Measurements from ENCODE around the gene KRTAP9-2.

KRTAP9-2 gene

DNA sequence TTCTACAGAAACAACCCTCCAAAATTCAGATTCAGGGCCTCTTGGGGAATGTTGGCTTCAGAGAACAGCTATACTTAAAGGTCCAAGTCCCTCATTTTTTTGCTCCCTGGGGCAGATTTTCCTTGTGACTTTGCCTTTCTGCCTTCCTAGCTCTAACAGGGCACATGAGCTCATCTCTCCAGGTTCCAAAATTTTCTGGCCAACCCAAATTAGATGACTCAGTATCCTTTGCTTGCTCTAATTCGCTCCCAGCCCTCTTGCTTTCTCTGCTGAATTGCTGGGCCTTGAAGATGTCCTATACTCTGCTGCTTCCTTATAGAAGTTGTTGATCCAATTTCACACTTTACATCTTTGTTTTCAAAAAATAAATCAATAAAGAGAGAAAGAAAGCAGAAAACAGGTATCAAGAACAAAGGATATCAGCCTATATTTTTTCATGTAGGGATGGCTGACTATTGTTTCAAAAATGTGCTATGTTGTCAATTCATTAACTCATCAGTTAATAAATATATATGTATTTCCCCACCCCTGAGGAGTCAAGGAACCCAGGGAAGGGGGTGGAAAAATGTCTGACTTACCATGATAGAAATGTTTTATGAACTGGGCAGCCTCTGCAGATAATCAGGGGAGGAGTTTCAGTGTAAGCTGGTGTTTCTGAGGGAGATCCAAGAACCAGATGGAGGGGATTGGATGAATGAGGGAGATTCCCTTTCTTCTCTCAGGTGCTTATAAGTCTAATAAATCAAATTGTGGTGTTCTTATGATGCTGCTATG lies 47.4 kb upstream of the KRTAP9-2 start:
- POLR2A ChIA-PET = interaction anchor here (0.5 kb wide), 1 partner anchor 34 kb away, joined by 3 read pairs; no protein-coding TSS in a partner anchor
- no peaks in the 10 kb centered on the region for H3K36me3 ChIP-seq (ENCODE audit: control insufficient read depth in 2 of 2, insufficient read depth in 1 of 2, low read length in 2 of 2)
- H3K4me1 ChIP-seq (ENCODE audit: control insufficient read depth, insufficient read depth, low read length) = no peaks in the 10 kb centered on the region
- no peaks in the 10 kb centered on the region for H3K9me3 ChIP-seq (ENCODE audit: control insufficient read depth, insufficient read depth, low read depth, low read length)
- TF ChIP-seq ZNF549 (tag by site-specific recombination; IDR thresholded peaks at IDR 0.05) = peak; percentile 66
- TF ChIP-seq, protein P1, sequence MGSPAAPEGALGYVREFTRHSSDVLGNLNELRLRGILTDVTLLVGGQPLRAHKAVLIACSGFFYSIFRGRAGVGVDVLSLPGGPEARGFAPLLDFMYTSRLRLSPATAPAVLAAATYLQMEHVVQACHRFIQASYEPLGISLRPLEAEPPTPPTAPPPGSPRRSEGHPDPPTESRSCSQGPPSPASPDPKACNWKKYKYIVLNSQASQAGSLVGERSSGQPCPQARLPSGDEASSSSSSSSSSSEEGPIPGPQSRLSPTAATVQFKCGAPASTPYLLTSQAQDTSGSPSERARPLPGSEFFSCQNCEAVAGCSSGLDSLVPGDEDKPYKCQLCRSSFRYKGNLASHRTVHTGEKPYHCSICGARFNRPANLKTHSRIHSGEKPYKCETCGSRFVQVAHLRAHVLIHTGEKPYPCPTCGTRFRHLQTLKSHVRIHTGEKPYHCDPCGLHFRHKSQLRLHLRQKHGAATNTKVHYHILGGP (tag by site-specific recombination; IDR thresholded peaks at IDR 0.05) = no peak
- no peak overlapping the region for H3K4me3 ChIP-seq (ENCODE audit: low read depth, low read length)
- CTCF ChIA-PET = interaction anchor here (0.7 to 1.4 kb wide), 3 partner anchors 10 to 227 kb away, joined by 3 to 5 read pairs (median 4); no protein-coding TSS in a partner anchor
- no peak overlapping the region for H3K27ac ChIP-seq (ENCODE audit: extremely low read depth, low read depth, low read length)

DNA sequence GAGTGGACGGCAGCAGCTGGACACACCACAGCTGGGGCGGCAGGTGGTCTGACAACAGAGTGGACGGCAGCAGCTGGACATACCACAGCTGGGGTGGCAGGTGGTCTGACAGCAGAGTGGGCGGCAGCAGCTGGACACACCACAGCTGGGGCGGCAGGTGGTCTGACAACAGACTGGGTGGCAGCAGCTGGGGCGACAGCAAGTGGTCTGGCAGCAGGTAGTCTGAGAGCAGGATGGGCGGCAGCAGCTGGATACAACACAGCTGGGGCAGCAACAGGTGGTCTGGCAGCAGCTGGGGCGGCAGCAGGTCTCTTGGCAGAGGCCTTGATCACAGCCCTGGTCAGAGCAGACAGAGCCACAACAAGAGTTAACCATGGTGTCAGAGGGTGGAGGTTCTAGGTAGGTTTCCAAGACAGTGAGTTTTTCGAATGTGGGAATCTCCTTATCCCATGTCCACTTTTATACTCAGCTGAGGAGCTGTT lies 41.9 kb upstream of the KRTAP9-2 start, which contains the start of gene KRTAP4-1:
Gene KRTAP4-1, minus strand, starts transcription at position 432 of the 482 bp plus-strand sequence. Its CDS starts 57 bp downstream, at position 375.
- Histone ChIP-seq H3K36me3 (ENCODE audit: control insufficient read depth in 2 of 2, insufficient read depth in 1 of 2, low read length in 2 of 2) (no peaks in the 10 kb centered on the region), H3K27ac (ENCODE audit: extremely low read depth, low read depth, low read length) (no peak within 1 kb of the TSS), H3K9me3 (ENCODE audit: control insufficient read depth, insufficient read depth, low read depth, low read length) (no peaks in the 10 kb centered on the region), H3K4me3 (ENCODE audit: low read depth, low read length) (no peak within 1 kb of the TSS), H3K4me1 (ENCODE audit: control insufficient read depth, insufficient read depth, low read length) (no peaks in the 10 kb centered on the region)
- ChIA-PET CTCF (no interaction called here), POLR2A (no interaction called here)
- TF ChIP-seq ZNF514 (tag by site-specific recombination; IDR thresholded peaks at IDR 0.05) (no peak), ZNF311 (tag by site-specific recombination; IDR thresholded peaks at IDR 0.05; ENCODE audit: borderline replicate concordance) (no peak), ZNF560 (tag by site-specific recombination; IDR thresholded peaks at IDR 0.05; ENCODE audit: borderline replicate concordance) (no peak), GLI2 (tag by site-specific recombination; IDR thresholded peaks at IDR 0.05; ENCODE audit: borderline replicate concordance, low read depth) (no peak), ZNF19 (tag by site-specific recombination; IDR thresholded peaks at IDR 0.05; ENCODE audit: low read depth) (no peak), KLF8 (tag by site-specific recombination; IDR thresholded peaks at IDR 0.05) (no peak), SCRT2 (tag by site-specific recombination; IDR thresholded peaks at IDR 0.05) (peak; percentile 75), ZNF391 (tag by site-specific recombination; IDR thresholded peaks at IDR 0.05; ENCODE audit: borderline replicate concordance, low read depth) (no peak), ZFHX2 (tag by site-specific recombination; conservative IDR thresholded peaks at IDR 0.05) (no peak), ZIC2 (tag by site-specific recombination; IDR thresholded peaks at IDR 0.05) (peak; percentile 75)
- TF ChIP-seq, protein P2, sequence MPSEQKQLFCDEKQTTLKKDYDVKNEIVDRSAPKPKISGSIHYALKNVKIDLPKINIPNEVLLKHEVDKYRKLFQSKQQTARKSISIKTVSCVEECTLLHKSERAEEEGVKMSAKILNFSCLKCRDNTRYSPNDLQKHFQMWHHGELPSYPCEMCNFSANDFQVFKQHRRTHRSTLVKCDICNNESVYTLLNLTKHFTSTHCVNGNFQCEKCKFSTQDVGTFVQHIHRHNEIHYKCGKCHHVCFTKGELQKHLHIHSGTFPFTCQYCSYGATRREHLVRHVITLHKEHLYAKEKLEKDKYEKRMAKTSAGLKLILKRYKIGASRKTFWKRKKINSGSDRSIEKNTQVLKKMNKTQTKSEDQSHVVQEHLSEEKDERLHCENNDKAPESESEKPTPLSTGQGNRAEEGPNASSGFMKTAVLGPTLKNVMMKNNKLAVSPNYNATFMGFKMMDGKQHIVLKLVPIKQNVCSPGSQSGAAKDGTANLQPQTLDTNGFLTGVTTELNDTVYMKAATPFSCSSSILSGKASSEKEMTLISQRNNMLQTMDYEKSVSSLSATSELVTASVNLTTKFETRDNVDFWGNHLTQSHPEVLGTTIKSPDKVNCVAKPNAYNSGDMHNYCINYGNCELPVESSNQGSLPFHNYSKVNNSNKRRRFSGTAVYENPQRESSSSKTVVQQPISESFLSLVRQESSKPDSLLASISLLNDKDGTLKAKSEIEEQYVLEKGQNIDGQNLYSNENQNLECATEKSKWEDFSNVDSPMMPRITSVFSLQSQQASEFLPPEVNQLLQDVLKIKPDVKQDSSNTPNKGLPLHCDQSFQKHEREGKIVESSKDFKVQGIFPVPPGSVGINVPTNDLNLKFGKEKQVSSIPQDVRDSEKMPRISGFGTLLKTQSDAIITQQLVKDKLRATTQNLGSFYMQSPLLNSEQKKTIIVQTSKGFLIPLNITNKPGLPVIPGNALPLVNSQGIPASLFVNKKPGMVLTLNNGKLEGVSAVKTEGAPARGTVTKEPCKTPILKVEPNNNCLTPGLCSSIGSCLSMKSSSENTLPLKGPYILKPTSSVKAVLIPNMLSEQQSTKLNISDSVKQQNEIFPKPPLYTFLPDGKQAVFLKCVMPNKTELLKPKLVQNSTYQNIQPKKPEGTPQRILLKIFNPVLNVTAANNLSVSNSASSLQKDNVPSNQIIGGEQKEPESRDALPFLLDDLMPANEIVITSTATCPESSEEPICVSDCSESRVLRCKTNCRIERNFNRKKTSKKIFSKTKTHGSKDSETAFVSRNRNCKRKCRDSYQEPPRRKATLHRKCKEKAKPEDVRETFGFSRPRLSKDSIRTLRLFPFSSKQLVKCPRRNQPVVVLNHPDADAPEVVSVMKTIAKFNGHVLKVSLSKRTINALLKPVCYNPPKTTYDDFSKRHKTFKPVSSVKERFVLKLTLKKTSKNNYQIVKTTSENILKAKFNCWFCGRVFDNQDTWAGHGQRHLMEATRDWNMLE (tag by site-specific recombination; conservative IDR thresholded peaks at IDR 0.05; ENCODE audit: low read depth) = no peak
- TF ChIP-seq, protein P3, sequence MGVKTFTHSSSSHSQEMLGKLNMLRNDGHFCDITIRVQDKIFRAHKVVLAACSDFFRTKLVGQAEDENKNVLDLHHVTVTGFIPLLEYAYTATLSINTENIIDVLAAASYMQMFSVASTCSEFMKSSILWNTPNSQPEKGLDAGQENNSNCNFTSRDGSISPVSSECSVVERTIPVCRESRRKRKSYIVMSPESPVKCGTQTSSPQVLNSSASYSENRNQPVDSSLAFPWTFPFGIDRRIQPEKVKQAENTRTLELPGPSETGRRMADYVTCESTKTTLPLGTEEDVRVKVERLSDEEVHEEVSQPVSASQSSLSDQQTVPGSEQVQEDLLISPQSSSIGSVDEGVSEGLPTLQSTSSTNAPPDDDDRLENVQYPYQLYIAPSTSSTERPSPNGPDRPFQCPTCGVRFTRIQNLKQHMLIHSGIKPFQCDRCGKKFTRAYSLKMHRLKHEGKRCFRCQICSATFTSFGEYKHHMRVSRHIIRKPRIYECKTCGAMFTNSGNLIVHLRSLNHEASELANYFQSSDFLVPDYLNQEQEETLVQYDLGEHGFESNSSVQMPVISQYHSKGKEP (tag by site-specific recombination; IDR thresholded peaks at IDR 0.05) = no peak
